Islet of Langerhans (tissue), 1 donor: Measurements from ENCODE around the gene SNTG2.
"Not testable (repeated sequence)": the region's sequence is repeated elsewhere in the genome, so short reads cannot be mapped to it uniquely, and the experiment has no call there.

Source experiments
- FAIRE-seq: peaks from one replicate; lab custom pipeline; 2011; peaks lifted over from hg19 to GRCh38; lab: Jason Lieb, UNC

Gene SNTG2

DNA sequence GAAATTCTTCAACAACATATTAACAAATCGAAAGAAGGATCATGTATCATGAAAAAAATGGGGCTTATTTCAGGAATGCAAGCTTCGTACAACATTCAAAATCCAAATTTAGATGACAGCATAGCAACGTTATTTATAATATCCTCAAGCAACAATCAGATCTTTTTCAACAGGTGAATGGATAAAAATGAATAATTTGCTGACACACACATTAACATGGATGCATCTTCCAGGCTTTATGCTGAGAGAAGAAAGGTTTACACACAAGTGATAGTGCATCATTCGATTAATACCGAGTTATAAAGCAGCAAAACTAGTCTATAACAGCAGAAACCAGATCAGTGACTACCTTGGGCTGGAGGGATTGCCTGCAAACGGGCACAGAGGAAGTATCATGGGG, 253.1 kb downstream of the SNTG2 start:
- no peak for FAIRE-seq

DNA sequence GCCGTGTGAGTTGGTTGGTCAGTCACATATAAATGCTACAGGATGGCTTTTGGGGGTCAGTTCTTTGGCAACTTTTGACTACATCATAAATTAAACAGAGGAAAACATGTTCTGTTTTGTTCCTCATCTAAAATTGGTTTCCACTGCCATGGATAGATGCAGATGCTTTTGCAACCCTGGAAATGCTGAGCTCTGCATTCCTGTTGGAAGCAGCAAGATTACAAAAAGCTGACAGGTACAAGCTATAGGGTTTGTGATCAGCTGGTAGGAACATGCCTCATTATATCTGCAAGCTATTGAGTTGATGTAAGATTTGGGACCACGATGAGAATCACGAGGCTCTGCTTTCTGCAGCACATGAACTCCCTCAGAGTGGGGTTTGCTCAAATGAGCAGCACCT, 255.2 kb downstream of the SNTG2 start:
- FAIRE-seq = no peak

DNA sequence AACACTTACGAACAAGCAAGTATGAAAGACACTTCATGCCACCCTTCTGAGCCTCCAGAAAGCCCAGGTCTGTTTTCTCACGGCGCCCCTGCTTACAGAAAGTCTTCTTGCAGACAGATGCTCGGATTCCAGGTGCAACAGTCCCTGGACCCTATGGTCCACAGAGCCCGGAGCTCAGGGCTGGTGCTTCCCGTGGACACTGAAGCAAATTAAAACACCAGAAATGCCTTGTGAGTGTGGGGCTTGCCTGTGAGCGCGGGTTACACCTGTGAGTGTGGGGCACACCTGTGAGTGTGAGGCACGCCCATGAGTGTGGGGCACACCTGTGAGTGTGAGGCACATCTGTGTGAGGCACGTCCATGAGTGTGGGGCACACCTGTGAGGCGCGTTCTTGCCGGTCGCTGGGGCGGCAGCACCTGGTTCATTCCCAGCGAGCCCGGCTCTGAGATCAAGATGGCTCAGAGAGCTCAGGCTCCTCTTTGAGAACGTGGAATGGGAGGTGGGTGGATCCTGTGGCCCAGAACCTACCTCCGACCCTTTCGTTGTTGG, 257.4 kb downstream of the SNTG2 start:
- FAIRE-seq = no peak

DNA sequence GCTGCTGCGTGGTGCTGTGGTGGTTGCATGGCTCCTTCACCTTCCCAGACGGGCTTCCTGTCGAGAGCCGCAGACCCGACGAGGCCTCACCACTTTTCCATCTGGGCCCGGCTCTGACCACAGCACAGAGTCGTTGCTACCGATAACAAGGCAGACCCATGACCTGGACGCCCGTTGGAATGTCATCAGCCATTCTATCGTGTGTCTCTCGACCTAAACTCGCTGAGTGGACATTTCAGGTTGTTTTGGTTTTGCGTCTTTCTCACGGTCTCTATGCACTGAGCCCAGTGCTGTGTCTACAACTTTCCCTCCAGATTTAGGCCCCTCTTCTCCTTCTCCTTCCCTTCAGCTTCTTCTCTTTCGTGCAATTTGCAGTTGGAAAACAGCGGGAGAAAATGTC, 257.9 kb downstream of the SNTG2 start:
- FAIRE-seq = no peak

DNA sequence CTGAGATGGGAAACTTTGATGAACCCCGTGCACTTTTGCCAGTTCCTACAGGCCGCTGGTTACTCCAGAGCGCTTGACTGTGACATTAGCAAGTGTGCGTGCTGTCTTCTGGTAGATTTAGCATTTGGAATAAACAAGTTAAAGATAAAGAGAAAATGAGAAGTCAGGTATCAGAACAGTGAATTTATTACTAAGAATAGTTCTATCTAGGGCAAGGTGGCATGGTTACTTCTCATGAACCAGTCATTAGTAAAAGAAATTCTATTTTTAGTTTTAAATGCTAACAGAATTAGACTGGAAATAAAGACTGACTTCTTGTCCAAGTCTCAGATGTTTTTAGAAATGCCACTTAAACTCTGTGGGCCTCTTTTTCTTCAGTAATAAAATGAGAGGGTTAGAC, 258.6 kb downstream of the SNTG2 start:
- no peak for FAIRE-seq

DNA sequence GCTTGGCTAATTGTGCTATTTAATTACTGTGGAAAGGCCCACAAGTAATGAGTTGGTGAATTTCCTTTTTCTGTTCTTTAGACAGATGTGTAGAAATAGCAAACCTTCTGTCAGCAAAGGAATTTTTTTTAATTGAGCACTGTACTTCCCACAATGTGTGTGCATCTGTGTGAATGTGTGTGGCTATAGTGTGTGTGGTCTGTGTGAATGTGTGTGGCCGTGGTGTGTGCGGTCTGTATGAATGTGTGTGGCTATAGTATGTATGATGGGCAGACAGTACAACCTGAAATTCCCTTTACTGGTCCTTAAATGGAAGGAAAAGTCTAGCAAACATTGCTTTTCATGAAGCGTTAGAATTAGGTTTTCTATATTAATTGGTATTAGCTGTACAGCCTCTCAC, 259.1 kb downstream of the SNTG2 start:
- no peak for FAIRE-seq

DNA sequence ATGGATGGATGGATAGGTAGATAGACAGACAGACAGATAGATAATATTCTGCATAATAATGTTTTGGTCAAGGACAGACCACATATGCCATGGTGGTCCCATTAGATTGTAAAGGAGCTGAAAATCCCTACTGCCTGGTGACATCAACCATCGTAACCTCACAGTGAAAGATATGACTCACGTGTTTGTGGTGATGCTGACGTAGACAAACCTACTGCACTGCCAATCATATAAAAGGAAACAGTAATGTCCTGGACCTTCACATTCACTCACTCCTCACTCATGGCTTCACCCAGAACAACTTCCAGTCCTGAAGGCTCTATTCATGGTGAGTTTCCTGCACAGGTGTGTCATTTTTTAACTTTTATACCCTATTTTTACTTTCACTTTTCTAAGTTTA, 259.7 kb downstream of the SNTG2 start:
- FAIRE-seq = no peak

DNA sequence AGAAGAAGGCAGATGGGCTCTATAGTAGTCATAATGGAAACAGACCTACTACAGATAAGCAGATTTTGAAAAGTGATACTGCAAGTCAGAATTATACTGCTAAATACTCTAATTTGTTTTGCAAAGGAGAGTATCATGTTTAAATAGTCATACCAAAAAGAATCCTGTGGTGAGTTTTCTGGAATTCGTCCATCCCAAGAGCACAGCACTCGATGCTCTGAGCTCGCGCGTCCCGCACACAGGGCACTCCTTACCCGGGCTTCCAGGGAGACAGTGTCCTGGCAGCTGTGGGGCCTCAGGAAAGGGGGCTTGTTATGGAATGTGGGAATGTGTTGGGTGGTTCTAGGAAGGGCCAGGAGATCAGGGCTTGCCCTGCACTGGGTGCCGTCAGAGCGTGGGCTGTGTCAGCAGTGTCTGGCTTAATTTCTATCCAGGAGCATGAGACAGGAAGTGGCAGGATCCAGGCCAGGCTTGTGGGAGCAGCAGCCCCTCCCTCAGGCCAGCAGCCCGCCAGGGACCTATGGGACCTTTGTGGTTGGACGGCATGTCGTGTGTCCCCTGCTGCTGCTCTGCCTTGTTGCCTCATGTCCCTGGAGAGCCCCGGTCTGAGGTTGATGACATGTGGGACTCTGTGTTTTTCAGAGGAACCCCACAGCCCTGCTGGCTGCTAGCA, 269.4 kb downstream of the SNTG2 start:
- FAIRE-seq = no peak

DNA sequence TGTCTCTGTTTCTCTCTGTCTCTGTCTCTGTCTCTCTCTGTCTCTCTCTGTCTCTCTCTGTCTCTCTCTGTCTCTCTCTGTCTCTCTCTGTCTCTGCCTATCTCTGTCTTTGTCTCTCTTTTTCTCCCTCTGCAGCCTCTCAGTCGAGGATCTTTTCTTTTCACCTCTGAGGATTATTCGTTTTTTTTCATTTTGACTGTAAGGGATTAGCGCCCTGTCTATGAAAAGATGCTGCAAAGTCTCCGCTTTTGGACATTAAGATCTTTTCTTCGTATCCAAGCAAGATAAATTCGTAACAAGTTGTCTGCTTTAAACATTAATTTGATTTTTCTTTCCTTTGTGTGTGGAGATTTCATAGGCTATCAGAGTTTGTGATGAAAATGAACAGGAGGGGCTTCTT, 271.4 kb downstream of the SNTG2 start:
- no peak for FAIRE-seq

DNA sequence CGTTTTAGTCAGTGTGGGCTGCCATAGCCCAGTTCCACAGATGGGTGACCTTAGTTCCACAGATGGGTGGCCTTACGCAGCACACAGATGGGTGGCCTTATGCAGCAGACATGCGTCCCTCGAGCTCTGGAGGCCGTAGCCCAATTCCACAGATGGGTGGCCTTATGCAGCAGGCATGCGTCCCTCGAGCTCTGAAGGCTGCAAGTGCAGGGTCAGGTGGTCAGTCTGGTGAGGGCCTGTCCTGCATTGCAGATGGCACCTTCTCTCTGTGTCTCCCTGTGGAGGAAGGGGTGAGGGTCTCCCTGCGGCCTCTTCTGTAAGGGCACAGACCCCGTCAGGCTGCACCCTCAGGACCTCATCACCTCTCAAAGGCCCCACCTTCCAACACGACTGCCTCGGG, 273.1 kb downstream of the SNTG2 start:
- no peak for FAIRE-seq

DNA sequence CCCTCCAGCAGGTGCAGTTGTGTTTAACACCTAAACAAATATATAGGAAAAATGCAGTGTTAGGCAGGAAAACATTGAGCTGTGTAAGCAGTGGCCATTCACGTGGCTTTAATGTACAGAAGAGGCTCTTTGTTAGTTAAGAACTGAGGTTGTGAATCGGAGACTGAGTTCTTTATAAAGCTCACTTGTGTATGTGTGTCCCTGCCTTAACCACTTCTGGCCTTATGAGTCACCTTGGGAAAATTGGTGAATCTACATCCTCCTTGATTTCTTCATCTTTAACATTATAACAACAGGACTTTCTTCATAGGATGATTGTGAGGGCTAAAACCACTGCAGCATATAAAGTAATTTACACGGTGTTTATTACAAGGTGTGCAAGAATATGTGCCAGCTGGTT, 274.3 kb downstream of the SNTG2 start:
- FAIRE-seq = no peak

DNA sequence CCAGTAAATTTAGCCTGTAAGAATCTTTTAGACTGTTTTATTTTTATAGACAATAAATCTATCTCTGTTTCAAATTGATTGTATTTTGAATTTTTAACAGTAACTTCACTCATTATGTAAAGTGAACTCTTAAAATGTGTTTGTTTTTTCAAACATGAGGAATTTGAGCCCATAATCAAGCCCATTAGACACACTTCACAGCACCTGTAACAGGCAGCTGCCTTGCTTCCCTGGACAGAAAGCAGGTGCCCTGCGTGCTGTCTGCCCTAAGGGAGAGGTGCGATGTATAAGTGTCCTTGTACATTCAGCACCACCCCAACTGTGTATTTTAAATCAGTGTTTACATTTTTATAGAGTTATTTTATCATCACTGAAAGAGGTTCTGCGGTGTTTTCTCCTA, 276.1 kb downstream of the SNTG2 start:
- FAIRE-seq = no peak

DNA sequence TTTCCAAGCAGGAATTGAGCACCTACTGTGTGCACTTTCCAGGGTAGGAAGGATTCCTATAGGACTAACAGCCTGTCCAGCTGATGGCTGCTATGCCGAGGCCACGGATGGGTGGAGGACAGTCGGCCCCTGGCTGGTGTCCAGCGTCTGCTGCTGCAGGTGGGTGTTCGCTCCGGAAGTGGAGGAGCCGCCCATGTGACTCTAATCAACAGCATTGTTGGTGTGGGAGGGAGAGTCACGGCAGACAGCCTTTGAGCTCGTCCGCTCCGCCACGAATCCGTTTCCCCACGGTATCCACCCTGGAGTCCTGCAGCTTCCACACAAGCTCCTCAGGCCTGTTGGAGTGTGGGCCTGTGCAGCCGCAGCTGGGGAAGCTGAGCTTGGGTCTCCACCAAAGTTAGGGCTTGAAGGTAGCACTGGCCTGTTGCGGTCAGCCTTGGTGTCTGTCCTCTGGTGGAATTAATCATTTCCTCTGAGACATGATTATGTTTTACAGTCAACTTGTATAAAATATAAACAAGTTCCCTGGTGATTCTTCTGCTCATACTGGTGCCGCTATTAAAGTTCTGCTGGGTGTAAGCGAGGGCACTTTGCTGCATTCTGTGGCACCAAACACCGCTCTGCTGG, 276.7 kb downstream of the SNTG2 start:
- FAIRE-seq = no peak

DNA sequence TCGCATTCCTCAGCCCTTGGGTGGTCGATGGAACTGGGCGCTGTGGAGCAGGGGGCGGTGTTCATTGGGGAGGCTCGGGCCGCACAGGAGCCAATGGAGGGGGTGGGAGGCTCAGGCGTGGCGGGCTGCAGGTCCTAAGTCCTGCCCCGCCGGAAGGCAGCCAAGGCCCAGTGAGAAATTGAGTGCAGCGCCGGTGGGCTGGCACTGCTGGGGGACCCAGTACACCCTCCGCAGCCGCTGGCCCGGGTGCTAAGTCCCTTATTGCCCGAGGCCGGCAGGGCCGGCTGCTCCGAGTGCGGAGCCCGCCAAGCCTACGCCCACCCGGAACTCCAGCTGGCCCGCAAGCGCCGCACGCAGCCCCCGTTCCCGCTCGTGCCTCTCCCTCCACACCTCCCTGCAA, 278.9 kb downstream of the SNTG2 start:
- FAIRE-seq = not testable (repeated sequence)

DNA sequence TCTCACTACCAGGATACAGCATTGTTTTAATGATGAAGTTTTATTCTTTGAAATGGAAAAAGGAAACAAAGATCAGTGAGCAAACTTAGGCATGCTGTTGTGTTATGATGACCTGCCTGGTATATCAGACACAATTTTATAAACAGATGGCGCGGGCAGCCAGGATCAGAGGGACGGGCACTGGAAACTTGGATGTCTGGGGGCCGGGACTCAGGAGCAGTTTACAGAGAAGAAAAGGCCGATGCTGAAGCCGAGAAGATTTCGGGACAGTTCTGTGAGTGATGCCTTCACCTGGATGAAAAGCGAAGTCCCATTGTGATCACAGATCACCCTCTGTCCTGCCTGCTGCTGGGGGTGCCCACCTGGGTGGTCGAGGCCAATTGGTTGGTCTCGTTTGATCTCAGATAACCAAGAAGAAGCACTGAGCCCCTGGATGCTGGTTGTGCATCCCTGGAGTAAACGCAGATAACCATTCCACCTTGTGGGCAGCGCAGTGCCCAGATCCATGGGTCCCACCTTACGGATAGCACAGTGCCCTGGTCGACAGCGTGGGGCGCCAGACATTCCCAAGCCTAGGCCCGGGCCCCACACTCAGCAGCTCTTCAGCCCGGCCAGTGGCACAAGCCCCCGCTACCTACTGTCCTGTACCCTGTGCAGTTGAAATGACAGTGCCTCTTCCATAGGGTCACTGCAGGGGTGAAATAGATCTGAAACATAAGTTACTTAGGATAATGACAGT, 279.7 kb downstream of the SNTG2 start:
- FAIRE-seq = no peak

DNA sequence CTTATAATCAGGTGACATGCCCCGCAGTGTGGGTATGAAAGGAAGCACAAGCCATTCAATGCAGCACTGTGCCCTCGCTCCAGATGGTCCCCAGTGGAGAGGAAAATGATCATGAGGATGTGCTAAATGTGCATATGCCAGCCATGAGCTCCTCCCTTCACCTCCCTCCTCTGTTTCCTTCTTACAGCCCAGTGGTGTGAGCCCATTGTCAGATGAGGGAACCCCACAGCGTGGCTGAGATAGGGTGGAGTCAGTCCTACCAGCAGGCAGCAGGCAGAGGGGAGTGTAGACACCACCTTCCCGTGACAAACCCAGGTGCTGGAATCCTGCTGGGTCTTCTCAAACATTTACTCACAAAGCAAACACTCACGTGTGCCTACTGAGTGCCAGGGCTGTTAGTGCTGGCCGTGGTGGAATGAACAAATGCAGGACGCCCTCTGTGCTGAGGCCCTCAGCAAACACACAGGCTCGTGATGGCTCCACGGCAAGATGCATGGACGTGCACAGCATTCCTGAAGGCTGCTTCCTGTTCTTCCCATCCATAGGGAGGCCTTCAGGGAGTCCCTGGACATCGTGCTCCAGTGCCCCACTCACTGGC, 280.9 kb downstream of the SNTG2 start:
- no peak for FAIRE-seq

DNA sequence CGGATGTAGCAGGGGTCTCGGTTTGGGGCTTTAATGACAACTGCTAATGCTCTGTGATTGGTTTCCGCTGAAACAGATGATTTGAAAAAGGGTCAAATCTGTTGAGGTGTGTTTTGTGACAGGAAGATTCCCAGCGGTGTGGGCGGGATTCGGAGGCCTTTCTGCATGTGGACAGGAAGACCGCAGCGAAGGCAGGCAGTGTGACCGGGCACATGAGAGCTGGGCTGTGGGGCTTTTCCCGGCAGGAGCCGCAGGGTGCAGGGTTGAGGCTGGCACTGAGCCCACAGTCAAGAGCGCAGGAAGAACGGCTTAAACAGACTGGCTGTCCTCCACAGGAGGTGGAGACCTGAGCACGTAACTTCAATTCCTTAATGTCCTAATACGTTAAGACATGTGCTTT, 282.6 kb downstream of the SNTG2 start:
- no peak for FAIRE-seq

DNA sequence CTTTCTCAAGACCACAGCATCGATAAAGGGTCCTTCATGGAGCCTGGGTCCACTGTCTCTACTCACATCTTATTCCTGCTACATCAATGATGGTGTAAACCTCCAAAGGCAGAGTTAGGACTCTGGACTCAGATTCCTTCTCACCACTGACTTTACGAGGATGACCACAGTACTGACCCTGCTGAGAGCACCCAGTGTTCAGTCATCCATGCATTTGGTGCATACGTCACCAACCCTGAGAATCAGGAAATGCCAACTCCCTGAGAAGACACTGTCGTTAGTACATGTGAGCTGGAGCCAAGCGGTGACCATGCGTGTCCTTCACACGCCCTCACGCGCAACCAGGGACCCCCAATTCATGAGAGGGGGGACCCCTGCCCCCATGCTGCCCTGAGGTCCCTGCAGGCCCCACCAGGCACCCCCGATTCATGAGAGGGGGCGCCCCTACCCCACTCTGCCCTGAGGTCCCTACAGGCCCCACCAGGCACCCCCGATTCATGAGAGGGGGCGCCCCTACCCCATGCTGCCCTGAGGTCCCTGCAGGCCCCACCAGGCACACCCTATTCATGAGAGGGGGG, 284.2 kb downstream of the SNTG2 start:
- FAIRE-seq = no peak

DNA sequence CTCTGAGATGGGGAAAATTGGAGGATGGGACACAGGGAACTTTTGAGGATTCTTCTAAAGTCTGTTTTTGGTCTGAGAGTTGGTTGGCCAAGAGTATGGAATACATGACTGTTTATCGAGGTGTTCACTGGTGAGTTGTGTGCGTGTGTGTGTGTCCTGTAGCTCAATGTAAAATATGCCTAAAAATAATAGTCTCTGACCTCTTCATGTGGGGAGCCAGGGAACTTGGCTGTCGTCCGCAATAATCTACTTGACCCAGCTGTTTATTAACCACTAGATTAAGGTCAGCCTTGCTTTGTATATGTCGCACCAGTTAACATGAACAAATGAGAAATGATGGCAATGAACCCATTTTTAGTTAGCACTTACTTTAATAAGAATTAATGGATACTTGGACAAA, 285.2 kb downstream of the SNTG2 start:
- no peak for FAIRE-seq

DNA sequence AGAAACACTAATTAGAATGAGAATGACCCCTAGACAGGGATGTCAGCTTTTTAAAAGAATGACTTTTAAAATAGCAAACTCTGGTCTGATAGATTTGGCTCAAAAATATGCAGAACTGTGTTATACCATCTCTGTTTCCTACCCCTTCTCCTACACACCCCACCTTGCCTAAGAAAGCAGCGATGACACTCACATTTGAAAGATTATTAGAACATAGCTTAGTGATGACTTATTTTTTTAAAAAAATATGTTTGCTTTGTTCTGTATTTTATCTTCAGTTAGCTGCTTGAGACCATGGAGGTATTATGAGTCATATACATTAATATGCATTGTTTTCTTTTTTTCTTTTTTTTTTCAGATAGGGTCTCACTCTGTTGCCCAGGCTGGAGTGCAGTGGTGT, 286.0 kb downstream of the SNTG2 start:
- FAIRE-seq = no peak

DNA sequence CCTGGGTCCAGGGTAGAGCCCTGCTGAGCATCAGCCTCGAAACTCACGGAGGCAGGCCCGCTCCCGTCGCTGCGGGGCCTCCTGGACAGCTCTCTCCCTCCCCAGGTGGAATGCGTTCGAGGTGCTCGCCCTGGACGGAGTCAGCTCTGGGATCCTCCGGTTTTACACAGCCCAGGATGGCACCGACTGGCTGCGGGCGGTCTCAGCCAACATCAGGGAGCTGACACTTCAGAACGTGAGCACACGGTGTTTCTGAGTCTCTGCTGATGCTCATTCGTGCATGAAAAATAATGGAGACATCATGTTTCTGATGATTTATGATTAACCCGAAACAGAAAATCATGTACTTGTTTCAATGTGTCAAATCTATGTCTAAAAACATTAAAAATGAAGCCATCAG, 287.1 kb downstream of the SNTG2 start:
- FAIRE-seq = no peak

DNA sequence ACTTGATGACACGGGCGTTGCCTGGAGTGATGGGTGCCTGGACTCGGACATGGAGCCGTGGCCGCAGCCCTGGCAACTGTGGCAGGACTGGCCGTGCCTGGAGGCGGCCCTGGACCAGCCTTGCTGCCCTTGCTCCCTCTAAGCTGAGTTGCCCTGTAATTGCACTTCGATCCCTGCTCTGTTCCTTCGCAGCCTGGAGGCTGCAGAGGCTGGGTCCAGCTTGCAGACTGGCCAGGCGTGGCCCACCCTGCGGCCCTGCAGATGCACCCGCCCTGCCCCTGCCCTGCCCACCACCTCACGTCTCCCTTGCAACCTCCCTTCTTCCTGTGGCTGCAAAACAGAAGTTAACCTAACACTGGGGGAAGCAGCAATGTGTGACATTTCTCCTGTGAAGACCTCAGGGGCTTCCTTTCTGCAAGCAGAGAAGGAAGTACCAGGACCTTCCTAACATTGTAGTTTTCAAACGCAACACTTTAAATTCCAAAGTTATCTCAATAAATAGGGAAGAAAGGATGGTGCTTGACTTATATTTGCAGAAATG, 288.0 kb downstream of the SNTG2 start:
- FAIRE-seq = no peak
